CD4-positive, alpha-beta T cell (primary cell): ENCODE results near the gene MARCHF3. TPM values are rescaled to one million over a fixed set of nuclear protein-coding genes. Genes with fewer than 3 reads are reported as not detected.

Experiments
- ATAC-seq: fragments of 200-7000 bp; cut with Tn5 transposase; one replicate; pipeline ENCODE4 v1.10.0; 2022; ENCODE audit warnings: mild to moderate bottlenecking; ENCODE audit not compliant: poor library complexity
- CTCF ChIA-PET: fragments of 350-600 bp; sonication (Branson Sonifier 250); formaldehyde crosslinking; loops from one replicate; lab custom pipeline; 2021; ENCODE audit warnings: antibody characterized with exemption, inconsistent platforms; lab: Charles Lee
- POLR2A ChIA-PET: fragments of 350-600 bp; sonication (Branson Sonifier 250); formaldehyde crosslinking; loops from one replicate; lab custom pipeline; 2021; ENCODE audit warnings: antibody characterized with exemption, inconsistent platforms; lab: Charles Lee
- DNase-seq, 14 experiments: peaks; one replicate each; pipeline ENCODE4 v3.0.0-alpha.2; 2013 to 2020; ENCODE audit warnings: mixed read lengths in 2 of 14
- H3K27ac ChIP-seq, 2 donors: one replicate each; pipeline versions ENCODE4 v1.5.1 to v1.7.0; 2013; ENCODE audit warnings: low read length in 2 of 2, low read depth in 1 of 2, mild to moderate bottlenecking in 1 of 2
- H3K27me3 ChIP-seq, 2 experiments: 1 replicate in 1 of 2; 2 replicates in 1 of 2; pipeline versions ENCODE4 v1.6.1 to v1.7.0; 2013; ENCODE audit warnings: low read length in 2 of 2, control low read depth in 1 of 2, mild to moderate bottlenecking in 1 of 2, moderate library complexity in 1 of 2; ENCODE audit not compliant: insufficient read depth in 2 of 2, control insufficient read depth in 1 of 2
- H3K36me3 ChIP-seq: one replicate; pipeline ENCODE4 v1.6.1; 2013; ENCODE audit warnings: low read length, control low read depth; ENCODE audit not compliant: insufficient read depth
- H3K4me1 ChIP-seq: one replicate; pipeline ENCODE4 v1.6.1; 2013; ENCODE audit warnings: low read length, control low read depth; ENCODE audit not compliant: insufficient read depth
- H3K4me3 ChIP-seq: one replicate; pipeline ENCODE4 v1.5.1; 2013; ENCODE audit warnings: mild to moderate bottlenecking, low read length, moderate library complexity
- H3K9me3 ChIP-seq, 2 experiments: 1 replicate in 1 of 2; 2 replicates in 1 of 2; pipeline versions ENCODE4 v1.6.1 to v1.7.0; 2013; ENCODE audit warnings: low read length in 2 of 2, mild to moderate bottlenecking in 2 of 2, control low read depth in 1 of 2, moderate library complexity in 1 of 2; ENCODE audit not compliant: control insufficient read depth in 1 of 2, insufficient read depth in 1 of 2
- H3K27ac Mint-ChIP-seq: one replicate; pipeline ENCODE4 v1.8.0; 2020; ENCODE audit warnings: mixed read lengths
- H3K27me3 Mint-ChIP-seq: one replicate; pipeline ENCODE4 v1.8.0; 2021; ENCODE audit warnings: mixed read lengths
- H3K36me3 Mint-ChIP-seq: one replicate; pipeline ENCODE4 v1.8.0; 2021; ENCODE audit warnings: low read depth, mixed read lengths
- H3K4me1 Mint-ChIP-seq: one replicate; pipeline ENCODE4 v1.8.0; 2021; ENCODE audit warnings: low read depth, mixed read lengths
- H3K4me3 Mint-ChIP-seq: one replicate; pipeline ENCODE4 v1.8.0; 2020; ENCODE audit warnings: mild to moderate bottlenecking, mixed read lengths
- H3K9me3 Mint-ChIP-seq: one replicate; pipeline ENCODE4 v1.8.0; 2020; ENCODE audit warnings: mixed read lengths
- intact Hi-C, 2 experiments: fragments of 100-400 bp; cut with DNase I in 1 of 2; cut with micrococcal nuclease in 1 of 2; formaldehyde crosslinking; loops; one replicate each; pipeline versions ENCODE4 v1.15.1 to v1.9.0; 2023 to 2025; cut with DNase I, micrococcal nuclease
- total RNA-seq, 174 experiments: library from RNA in 2 of 174; stranded (reverse) in 2 of 174; gene quantifications; one replicate each; pipeline ENCODE4 v1.2.3 and lab custom pipeline; 2021 to 2026
- TF ChIP-seq, protein P1 (sequence below): fragments of 200-600 bp; IDR thresholded peaks from one replicate; pipeline ENCODE4 v1.8.0; 2022; ENCODE audit warnings: antibody characterized with exemption, mild to moderate bottlenecking

MARCHF3 gene
- total RNA-seq, 2 experiments from 2014 or later = 5.2 to 6.2 TPM

DNA sequence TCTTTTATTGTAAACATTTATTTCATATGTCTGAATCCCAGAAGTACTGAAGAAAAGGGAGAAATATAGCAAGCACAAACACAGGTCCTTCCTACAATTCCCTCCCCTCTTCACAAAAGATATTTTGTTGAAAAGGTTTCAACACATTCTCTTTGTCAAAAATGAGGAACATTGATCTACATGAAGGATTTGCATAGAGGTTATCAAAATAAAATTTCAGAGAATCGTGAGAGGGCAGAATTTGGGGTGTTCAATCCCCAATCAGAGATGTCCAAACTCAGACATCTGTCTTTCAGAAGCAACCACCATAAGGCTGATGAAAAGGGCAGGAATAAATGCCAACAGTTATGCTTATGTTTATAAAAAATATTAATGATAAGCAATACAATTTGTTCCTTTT is 69.2 kb downstream of the MARCHF3 start:
- ChIA-PET POLR2A (no interaction called here), CTCF (no interaction called here)
- no peaks in the 10 kb centered on the region for H3K9me3 ChIP-seq
- no peak overlapping the region for H3K27ac ChIP-seq
- TF ChIP-seq, protein P1, sequence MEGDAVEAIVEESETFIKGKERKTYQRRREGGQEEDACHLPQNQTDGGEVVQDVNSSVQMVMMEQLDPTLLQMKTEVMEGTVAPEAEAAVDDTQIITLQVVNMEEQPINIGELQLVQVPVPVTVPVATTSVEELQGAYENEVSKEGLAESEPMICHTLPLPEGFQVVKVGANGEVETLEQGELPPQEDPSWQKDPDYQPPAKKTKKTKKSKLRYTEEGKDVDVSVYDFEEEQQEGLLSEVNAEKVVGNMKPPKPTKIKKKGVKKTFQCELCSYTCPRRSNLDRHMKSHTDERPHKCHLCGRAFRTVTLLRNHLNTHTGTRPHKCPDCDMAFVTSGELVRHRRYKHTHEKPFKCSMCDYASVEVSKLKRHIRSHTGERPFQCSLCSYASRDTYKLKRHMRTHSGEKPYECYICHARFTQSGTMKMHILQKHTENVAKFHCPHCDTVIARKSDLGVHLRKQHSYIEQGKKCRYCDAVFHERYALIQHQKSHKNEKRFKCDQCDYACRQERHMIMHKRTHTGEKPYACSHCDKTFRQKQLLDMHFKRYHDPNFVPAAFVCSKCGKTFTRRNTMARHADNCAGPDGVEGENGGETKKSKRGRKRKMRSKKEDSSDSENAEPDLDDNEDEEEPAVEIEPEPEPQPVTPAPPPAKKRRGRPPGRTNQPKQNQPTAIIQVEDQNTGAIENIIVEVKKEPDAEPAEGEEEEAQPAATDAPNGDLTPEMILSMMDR = no peak
- Mint-ChIP-seq H3K4me1 (peaks cover 4% of the 10 kb centered on the region), H3K36me3 (no peaks in the 10 kb centered on the region), H3K4me3 (no peak overlapping the region), H3K27ac (no peak overlapping the region), H3K9me3 (no peaks in the 10 kb centered on the region), H3K27me3 (no peaks in the 10 kb centered on the region)
- no peak for ATAC-seq
- H3K27me3 ChIP-seq = no peaks in the 10 kb centered on the region
- H3K4me3 ChIP-seq = no peak overlapping the region
- intact Hi-C loops = loop anchor here in 1 of 2 experiments (10.0 kb wide), 1 partner anchor 354 kb away; no protein-coding TSS in a partner anchor
- no peaks in the 10 kb centered on the region for H3K36me3 ChIP-seq
- H3K4me1 ChIP-seq = no peaks in the 10 kb centered on the region
- no peak for DNase-seq

DNA sequence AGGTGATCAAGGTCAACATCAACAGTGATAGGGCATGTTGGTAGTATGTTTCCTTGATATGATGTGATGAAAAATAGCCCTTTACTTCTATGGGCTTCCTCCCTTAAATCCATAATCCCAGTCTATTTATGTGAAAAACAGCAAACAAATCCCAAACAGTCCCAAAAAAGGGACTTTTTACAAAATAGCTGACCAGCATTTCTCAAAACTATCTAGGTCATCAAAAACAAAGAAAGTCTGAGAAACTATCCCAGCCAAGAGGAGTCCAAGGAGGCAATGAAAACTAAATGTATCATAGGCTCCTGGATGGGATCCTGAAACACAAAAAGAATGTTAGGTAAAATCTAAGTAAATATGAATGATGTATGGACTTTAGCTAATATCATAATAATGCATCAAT is 71.2 kb downstream of the MARCHF3 start:
- Mint-ChIP-seq H3K9me3 (no peaks in the 10 kb centered on the region), H3K27me3 (no peaks in the 10 kb centered on the region), H3K4me1 (peaks cover 4% of the 10 kb centered on the region), H3K4me3 (no peak overlapping the region), H3K27ac (no peak overlapping the region), H3K36me3 (no peaks in the 10 kb centered on the region)
- CTCF ChIA-PET = no interaction called here
- Histone ChIP-seq H3K4me3 (no peak overlapping the region), H3K4me1 (no peaks in the 10 kb centered on the region), H3K27ac (no peak overlapping the region), H3K9me3 (no peaks in the 10 kb centered on the region), H3K27me3 (no peaks in the 10 kb centered on the region), H3K36me3 (no peaks in the 10 kb centered on the region)
- TF ChIP-seq, protein P1 = no peak
- ATAC-seq (no peak), DNase-seq (no peak)
- POLR2A ChIA-PET = no interaction called here
- intact Hi-C loops = no loop called here

DNA sequence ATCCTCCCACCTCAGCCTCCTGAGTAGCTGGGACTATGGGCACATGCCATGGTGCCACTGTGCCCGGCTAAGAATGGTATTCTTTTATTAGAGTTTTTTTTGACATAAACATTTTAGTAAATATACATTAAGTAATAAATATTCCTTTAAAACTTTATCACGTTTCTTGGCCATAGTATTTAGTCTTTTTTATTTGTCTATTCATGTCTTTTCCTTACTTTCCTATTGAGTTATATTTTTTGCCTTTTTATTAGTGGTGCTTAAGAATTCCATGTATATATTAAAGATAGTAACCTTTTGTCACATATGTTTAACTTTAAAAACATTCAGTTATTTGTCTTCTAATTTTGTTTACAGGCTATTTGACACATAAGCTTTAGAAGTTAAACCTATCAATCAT is 73.4 kb downstream of the MARCHF3 start:
- Histone ChIP-seq H3K27me3 (no peaks in the 10 kb centered on the region), H3K9me3 (no peaks in the 10 kb centered on the region), H3K4me3 (no peak overlapping the region), H3K27ac (no peak overlapping the region), H3K36me3 (no peaks in the 10 kb centered on the region), H3K4me1 (no peaks in the 10 kb centered on the region)
- intact Hi-C loops = no loop called here
- ChIA-PET CTCF (no interaction called here), POLR2A (no interaction called here)
- H3K9me3 Mint-ChIP-seq = no peaks in the 10 kb centered on the region
- no peak overlapping the region for H3K27ac Mint-ChIP-seq
- H3K4me1 Mint-ChIP-seq = peaks cover 4% of the 10 kb centered on the region
- H3K27me3 Mint-ChIP-seq = no peaks in the 10 kb centered on the region
- H3K36me3 Mint-ChIP-seq = no peaks in the 10 kb centered on the region
- DNase-seq = no peak
- TF ChIP-seq, protein P1 = no peak
- ATAC-seq = no peak
- H3K4me3 Mint-ChIP-seq = no peak overlapping the region
